Measurements from ENCODE around the gene ABCC1. TPM values are rescaled to one million over a fixed set of nuclear protein-coding genes. Genes with fewer than 3 reads are reported as not detected.

ABCC1 gene
- total and polyA plus RNA-seq, 2 of the 4 experiments (the other 2 are of a cell fraction) = 39.4 to 66.0 TPM

DNA sequence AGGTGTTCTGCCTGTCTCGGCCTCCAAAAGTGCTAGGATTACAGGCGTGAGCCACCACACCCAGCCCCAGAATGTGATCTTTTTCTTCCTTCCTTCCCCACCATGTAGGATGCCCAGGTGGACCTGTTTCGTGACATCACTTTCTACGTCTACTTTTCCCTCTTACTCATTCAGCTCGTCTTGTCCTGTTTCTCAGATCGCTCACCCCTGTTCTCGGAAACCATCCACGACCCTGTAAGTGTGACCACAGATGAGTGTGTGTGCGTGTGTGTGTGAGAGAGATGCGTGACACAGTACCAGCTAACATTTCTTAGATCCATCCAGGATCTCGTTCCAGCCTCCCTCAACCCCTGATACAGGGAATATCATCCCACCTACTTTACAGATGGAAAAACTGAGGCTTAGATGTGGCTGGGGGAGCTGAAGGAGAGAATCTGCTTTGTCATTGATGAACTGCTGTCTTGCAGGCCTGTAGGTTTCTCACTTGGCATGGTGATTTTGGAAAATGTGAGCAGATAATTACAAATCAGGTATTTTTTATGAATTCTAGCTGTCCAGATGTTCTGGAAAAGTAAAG, 67.1 kb downstream of the ABCC1 start:
- Histone ChIP-seq H3K79me1 (ENCODE audit: low read depth in 1 of 2, low read length in 2 of 2) (peaks cover 50 to 95% of the 10 kb centered on the region in 2 experiments), H3K14ac (replicated peaks; ENCODE audit: low read depth, low read length) (no peak overlapping the region; the same call in 1 of the 2 replicates), H3K9me1 (ENCODE audit: insufficient read depth, low read length) (peaks cover 53% of the 10 kb centered on the region), H3K27me3 (ENCODE audit: control insufficient read depth, insufficient read depth, low read length) (no peaks in the 10 kb centered on the region), H2AK5ac (ENCODE audit: low read depth, low read length) (peak overlapping the region; percentile 91), H4K91ac (ENCODE audit: insufficient read depth, low read depth, low read length) (peak overlapping the region; percentile 38; the same call in 1 of the 2 replicates), H2BK20ac (ENCODE audit: low read depth, low read length) (no peak overlapping the region), H4K8ac (ENCODE audit: low read depth in 2 of 2, low read length in 2 of 2) (peak overlapping the region in 1 of 2 experiments; percentile 16; a peak in 1 of 4 replicates), H3K23ac (ENCODE audit: low read depth, low read length) (no peak overlapping the region), H3K9me3 (ENCODE audit: control insufficient read depth, insufficient read depth, low read length) (no peaks in the 10 kb centered on the region), H3K27ac (ENCODE audit: insufficient read depth, low read length) (peak overlapping the region; percentile 0; the same call in 1 of the 2 replicates), H3K36me3 (ENCODE audit: control insufficient read depth, insufficient read depth, low read length) (peaks cover 72% of the 10 kb centered on the region), H3K4me2 (ENCODE audit: low read depth, low read length) (no peak overlapping the region), H3K4ac (ENCODE audit: low read depth, low read length) (peak overlapping the region; percentile 45), H3K4me1 (ENCODE audit: control insufficient read depth, insufficient read depth, low read length) (peaks cover 29% of the 10 kb centered on the region), H4K20me1 (ENCODE audit: insufficient read depth, low read length) (0 out of 2 replicates have a peak, but pooled peaks cover 4% of the 10 kb centered on the region), H2BK15ac (ENCODE audit: low read depth, low read length) (0 out of 3 replicates have a peak overlapping the region, but pooled peaks have one; percentile 70), H2BK5ac (ENCODE audit: low read depth, low read length, poor library complexity, severe bottlenecking) (no peak overlapping the region), H4K5ac (ENCODE audit: low read depth, low read length) (peak overlapping the region; percentile 17; the same call in 1 of the 2 replicates), H3K56ac (ENCODE audit: extremely low read depth, insufficient read depth, low read length) (no peak overlapping the region), H3K18ac (ENCODE audit: low read depth, low read length) (no peak overlapping the region), H3K4me3 (ENCODE audit: insufficient read depth, low read depth, low read length) (no peak overlapping the region), H2BK120ac (ENCODE audit: low read depth, low read length) (peak overlapping the region; percentile 66), H2AK9ac (replicated peaks; ENCODE audit: low read depth, low read length, poor library complexity) (no peak overlapping the region), H2AFZ (replicated peaks; ENCODE audit: low read length, poor library complexity) (no peak overlapping the region), H3K9ac (ENCODE audit: low read depth, low read length) (no peak overlapping the region)
- ATAC-seq (ENCODE audit: low read depth) = no peak
- WGBS, 2 experiments (ENCODE audit: extremely low coverage in 2 of 2, insufficient read length in 1 of 2) = 100% methylated on average over 1 of the region's 11 CpGs; no CpG with 5 or more reads in 1 of the 2 experiments
- no peak for DNase-seq
- TF ChIP-seq POLR2A (IDR thresholded peaks at IDR 0.05; ENCODE audit: low read depth, low read length) = no peak
- TF ChIP-seq SMC3 (IDR thresholded peaks at IDR 0.05; ENCODE audit: low read depth, low read length) = no peak
- no peak for TF ChIP-seq MAZ (IDR thresholded peaks at IDR 0.05; ENCODE audit: borderline replicate concordance, low read depth, low read length)
- TF ChIP-seq, protein P1, sequence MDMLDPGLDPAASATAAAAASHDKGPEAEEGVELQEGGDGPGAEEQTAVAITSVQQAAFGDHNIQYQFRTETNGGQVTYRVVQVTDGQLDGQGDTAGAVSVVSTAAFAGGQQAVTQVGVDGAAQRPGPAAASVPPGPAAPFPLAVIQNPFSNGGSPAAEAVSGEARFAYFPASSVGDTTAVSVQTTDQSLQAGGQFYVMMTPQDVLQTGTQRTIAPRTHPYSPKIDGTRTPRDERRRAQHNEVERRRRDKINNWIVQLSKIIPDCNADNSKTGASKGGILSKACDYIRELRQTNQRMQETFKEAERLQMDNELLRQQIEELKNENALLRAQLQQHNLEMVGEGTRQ (IDR thresholded peaks at IDR 0.05; ENCODE audit: low read depth, low read length) = no peak
- TF ChIP-seq CEBPB (IDR thresholded peaks at IDR 0.05; ENCODE audit: low read depth, low read length) = no peak
- TF ChIP-seq BHLHE40 (IDR thresholded peaks at IDR 0.05; ENCODE audit: low read depth, low read length) = no peak
- no peak for TF ChIP-seq FOS (IDR thresholded peaks at IDR 0.05; ENCODE audit: low read depth, low read length)
- TF ChIP-seq, protein P2, sequence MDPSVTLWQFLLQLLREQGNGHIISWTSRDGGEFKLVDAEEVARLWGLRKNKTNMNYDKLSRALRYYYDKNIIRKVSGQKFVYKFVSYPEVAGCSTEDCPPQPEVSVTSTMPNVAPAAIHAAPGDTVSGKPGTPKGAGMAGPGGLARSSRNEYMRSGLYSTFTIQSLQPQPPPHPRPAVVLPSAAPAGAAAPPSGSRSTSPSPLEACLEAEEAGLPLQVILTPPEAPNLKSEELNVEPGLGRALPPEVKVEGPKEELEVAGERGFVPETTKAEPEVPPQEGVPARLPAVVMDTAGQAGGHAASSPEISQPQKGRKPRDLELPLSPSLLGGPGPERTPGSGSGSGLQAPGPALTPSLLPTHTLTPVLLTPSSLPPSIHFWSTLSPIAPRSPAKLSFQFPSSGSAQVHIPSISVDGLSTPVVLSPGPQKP (IDR thresholded peaks at IDR 0.05; ENCODE audit: borderline replicate concordance, low read depth, low read length) = no peak
- TF ChIP-seq, protein P3, sequence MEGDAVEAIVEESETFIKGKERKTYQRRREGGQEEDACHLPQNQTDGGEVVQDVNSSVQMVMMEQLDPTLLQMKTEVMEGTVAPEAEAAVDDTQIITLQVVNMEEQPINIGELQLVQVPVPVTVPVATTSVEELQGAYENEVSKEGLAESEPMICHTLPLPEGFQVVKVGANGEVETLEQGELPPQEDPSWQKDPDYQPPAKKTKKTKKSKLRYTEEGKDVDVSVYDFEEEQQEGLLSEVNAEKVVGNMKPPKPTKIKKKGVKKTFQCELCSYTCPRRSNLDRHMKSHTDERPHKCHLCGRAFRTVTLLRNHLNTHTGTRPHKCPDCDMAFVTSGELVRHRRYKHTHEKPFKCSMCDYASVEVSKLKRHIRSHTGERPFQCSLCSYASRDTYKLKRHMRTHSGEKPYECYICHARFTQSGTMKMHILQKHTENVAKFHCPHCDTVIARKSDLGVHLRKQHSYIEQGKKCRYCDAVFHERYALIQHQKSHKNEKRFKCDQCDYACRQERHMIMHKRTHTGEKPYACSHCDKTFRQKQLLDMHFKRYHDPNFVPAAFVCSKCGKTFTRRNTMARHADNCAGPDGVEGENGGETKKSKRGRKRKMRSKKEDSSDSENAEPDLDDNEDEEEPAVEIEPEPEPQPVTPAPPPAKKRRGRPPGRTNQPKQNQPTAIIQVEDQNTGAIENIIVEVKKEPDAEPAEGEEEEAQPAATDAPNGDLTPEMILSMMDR (conservative IDR thresholded peaks at IDR 0.05; ENCODE audit: low read depth, low read length) = no peak
- TF ChIP-seq MAFK (IDR thresholded peaks at IDR 0.05; ENCODE audit: low read depth, low read length) = no peak
- TF ChIP-seq CHD1 (IDR thresholded peaks at IDR 0.05; ENCODE audit: low read depth, low read length) = no peak
- TF ChIP-seq RCOR1 (IDR thresholded peaks at IDR 0.05; ENCODE audit: insufficient replicate concordance, low read length) = no peak
- TF ChIP-seq MXI1 (IDR thresholded peaks at IDR 0.05; ENCODE audit: borderline replicate concordance, low read depth, low read length) = no peak
- no peak for TF ChIP-seq RFX5 (IDR thresholded peaks at IDR 0.05; ENCODE audit: low read depth, low read length)
- TF ChIP-seq NFE2L2 (IDR thresholded peaks at IDR 0.05; ENCODE audit: low read depth, low read length) = no peak
- TF ChIP-seq RAD21 (IDR thresholded peaks at IDR 0.05; ENCODE audit: low read length) = no peak
- intact Hi-C loops (cut with micrococcal nuclease) (no loop called here), in situ Hi-C loops (cut with MboI; ENCODE audit: low sequenced_read_pairs) (loop anchor here (25.0 kb wide), 1 partner anchor 129 kb away; the partner anchor contains the start of gene CEP20), dilution Hi-C loops (cut with HindIII; ENCODE audit: low sequenced_read_pairs, unreplicated experiment) (no loop called here)
- POLR2A ChIA-PET (ENCODE audit: unreplicated experiment) = no interaction called here
- no TSS peak for BruUV-seq (replicated peaks)
- CTCF ChIA-PET = no interaction called here

Measured in IMR-90 (cell line).